Stimulated activated CD8-positive, alpha-beta memory T cell treated with anti-CD3 and anti-CD28 coated beads, Interleukin-12 subunit alpha, Interleukin-12 subunit beta, amount 100 ng/mL, for 1 hour (primary cell): ENCODE results near the gene CCDC149.

Source experiments
- DNase-seq: peaks from one replicate; pipeline ENCODE4 v3.0.0-alpha.2; 2020; ENCODE audit warnings: low read depth

Gene CCDC149

DNA sequence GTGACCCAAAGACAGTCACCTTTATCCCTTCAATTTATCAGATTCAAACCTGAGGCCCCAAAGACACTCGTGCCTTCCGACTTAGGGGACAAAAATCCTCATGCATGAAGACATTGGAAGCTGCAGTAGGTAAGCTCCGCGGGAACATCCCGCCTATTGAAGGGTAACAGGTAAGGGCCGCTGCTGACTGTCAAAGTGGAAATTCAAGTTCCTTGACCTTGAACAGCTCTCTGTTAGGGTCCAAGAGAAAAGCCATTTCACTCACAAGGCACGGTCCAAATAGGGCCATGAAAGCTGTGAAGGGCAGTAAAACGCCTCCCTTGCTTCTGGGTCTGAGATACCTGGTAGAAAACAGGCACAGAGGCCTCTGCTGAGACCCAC, 34.2 kb downstream of the CCDC149 start:
- DNase-seq, result no peak

DNA sequence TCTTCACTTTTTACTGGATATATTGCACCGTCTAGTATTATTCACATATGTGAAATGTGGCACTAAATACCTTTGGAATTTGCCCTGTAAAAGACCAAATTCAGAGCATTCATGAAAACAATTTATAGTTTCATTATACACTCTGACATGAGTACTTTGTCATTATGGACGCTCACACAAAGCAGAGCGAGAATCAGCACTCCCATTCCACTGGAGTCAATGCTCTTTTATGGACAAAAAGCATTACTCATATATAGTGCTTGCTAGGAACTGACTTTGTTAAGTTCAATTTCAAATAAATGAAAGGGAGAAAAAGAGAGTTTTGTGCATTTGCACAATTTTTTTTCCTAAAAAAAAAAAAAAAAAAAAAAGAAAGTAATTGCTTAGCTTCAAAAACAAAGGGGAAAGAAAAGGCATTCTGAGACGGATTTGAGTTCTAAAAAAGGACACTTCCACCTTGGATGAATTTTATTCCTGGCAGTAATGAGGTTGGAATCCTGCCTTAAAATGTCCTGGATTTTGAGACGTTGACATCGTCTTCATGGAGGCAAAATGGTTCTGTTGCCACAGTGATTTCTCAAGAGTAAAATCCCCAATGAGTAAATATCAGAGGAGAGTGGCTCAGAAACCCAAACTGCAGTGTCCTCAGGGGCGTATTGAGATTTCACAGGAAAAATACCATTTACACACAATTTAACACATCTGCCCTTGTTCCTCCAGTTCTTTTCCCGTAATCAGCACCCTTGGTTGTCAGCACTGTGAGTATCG, 34.8 kb downstream of the CCDC149 start:
- no peak for DNase-seq

DNA sequence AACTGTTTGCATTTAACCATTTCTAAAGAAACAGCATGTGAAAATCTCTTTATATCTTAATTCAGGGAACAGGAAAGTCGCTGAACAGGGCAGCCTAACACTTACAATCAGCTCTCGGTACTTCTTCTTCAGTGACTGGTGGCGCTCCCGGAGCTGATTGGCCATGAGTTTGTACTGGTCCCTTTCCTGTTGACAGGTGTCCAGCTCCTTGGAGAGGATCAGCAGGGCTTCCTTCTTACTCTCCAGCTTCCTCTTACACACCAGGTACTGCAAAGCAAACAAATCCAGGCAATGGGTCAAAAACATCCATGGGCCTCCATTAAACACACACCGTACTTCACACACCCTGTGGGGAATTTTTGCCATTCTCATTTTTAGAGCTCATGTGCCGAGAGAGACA, 36.4 kb downstream of the CCDC149 start:
- DNase-seq, result no peak

DNA sequence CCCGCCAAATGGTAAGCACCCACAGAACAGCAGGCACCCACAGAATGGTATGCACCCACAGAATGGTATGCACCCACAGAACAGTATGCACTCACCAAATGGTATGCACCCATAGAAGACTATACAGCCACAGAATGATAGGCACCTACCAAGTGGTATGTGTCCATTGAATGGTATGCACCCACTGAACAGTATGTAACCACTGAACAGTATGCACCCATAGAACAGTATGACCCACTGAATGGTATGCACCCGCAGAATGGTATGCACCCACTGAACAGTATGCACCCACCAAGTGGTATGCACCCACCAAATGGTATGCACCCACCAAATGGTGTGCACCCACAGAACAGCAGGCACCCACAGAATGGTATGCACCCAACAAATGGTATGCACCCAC, 40.1 kb downstream of the CCDC149 start:
- no peak for DNase-seq

DNA sequence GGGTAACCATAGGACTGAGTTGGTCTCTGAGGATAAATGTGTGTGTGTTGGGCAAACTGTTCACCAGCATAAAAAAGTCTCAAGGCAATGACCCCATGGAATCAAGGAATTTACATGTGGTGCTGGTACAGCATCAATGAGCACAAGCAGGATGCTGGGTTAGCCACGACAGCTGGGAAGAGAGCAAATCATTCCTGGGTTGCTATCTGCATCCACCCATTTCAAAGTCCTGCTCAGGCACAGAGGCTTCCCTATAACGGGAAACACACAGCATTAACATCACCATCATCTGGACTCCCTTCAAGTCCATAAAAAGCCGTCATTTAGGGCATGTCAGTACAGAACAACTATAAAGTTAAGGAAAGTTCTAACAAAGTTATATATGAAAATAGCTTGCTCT, 41.6 kb downstream of the CCDC149 start:
- no peak for DNase-seq

DNA sequence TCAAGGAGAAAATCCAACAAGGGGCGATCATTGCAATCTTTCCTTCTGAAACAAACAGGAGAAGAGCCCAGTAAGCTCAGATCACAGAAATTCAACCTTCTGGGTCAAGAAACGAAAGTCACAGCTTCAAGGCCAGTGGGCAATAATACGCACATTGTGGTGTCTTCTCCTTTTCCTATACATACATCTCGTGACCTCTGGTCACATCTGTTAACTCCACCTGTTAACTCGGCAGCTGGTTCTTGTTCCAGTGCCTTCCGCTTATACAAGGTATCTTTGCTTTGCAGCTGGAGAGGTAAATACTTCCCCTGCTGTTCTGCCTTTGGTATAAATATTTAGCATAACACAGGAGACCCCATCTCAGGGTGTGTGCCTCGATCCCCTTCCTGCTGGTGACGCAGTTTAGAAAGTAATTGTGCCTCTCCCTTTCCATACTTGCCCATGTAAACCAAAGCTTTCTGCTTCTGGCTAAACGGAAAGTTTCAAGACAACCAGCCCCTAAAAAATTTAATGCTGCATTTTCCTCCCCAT, 45.0 kb downstream of the CCDC149 start:
- DNase-seq, result no peak

DNA sequence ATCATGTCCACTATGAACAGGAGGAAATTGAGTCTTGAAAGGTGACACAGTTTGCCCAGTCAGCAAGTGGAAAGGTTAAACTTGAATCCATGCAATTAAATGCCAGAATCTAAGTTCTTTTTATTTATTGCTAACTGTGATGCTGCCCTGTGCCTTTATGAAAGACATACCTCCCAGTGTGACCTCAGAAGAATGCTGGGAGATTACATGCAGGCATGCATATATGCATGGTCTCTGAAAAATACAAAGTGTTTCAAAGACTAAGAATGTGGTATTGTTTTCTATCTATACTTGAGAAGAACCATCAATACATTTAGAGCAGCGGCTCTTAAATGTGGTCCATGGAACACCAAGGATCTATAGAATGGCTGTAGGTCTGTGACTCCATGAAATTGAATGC, 45.6 kb downstream of the CCDC149 start:
- no peak for DNase-seq

DNA sequence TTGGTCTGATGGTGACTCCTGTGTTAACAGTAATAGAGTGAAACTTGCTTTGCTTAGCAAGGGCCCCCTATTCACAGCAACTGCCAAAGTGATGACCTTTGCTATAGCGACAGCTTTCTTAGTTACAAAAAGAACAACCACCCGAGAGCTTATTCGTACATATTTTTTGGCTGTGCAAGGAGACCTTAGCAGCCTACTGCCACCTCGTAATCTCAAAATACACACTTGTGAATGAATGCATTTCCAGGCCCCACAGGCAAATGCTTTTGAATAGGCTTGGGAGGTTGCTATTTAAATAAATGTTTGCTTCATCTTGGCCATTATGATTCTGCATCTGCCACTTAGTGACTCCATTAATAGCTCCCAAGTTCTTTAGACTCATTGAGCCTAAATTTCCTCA, 47.4 kb downstream of the CCDC149 start:
- DNase-seq, result no peak

DNA sequence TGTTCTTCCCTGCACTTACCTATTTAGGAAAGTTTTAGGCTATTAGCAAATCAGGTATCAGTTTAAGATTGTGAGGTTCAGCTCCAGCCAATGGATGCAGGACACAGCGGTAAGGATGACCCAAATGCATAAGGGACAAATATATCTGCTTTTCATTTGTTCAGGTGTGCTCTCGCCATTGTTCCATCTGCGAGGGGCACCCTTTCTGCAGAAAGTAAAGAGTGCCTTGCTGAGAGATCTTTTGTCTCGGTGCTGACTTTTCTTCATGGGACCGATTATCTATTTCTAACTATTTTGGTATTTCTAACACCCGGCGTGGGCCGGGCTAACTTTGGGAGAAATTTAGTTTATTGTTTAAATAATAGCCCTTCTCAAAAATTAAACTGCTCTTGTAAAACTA, 49.0 kb downstream of the CCDC149 start:
- no peak for DNase-seq

DNA sequence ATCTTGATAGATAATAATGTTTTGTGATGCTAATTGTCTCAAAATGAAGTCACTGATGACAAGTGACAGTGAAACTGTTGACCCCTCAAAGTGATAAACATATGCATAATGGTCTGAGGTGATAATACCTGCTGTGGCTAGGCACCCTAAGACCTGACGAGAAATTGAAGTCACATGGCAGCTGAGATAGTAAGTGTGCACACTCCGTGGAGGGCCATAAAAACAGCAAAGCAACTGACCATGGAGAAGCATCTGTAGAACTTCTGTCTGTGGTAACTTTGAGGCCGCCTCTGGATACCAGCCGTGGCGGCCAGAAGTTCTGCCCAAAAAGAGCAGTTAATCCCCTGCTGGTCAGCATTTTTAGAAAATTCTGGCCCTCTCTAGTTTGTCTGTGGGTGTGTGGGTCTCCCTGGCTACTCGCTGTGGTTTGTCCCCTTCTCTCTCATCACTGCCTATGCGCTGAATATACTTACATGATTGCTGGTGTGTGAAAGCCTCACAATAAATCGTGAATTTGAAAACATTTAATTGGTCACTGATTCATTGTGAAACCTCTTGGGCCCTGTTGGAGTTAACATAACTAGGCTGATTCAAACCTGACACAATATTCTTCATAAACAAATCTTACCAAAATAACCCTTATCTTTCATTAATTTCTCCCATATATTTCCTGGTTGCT, 50.6 kb downstream of the CCDC149 start:
- no peak for DNase-seq

DNA sequence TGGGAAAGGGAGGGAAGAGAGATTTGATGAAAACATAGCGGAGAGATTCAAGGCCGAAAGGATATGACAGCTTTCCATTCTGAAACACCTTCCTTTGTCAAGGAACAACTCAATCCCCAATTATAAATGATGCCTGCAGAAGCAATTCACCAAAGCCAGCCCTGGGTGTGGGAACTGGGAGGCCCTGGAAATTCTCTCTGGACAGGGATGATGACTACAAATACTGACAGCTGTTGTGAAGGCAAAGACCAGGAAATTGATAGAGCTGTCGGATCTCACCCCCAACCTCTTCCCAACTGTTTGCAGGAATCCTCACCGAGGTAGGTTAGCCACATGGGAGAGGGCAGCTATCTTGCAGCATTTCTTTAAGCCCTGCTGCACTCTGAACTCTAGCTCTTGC, 54.3 kb downstream of the CCDC149 start:
- DNase-seq, result no peak

DNA sequence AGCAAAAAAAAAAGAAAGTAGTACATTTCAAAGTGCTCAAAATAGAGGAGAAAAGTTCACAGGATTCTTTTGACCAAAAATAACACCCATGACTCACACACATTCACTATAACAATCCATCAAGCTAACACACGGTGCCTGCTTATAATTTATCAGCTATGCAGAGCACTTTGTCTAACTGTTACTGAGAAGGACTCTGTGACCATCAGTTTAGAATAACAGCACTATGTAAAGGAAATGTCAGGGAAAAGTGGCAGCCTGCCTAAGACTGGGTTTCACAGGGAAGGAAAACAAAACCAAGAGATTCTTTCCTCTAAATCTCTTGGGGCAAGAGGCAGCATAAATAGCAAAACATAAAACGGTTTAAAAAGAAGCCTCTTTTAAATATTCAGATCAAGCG, 54.8 kb downstream of the CCDC149 start:
- DNase-seq, result no peak

DNA sequence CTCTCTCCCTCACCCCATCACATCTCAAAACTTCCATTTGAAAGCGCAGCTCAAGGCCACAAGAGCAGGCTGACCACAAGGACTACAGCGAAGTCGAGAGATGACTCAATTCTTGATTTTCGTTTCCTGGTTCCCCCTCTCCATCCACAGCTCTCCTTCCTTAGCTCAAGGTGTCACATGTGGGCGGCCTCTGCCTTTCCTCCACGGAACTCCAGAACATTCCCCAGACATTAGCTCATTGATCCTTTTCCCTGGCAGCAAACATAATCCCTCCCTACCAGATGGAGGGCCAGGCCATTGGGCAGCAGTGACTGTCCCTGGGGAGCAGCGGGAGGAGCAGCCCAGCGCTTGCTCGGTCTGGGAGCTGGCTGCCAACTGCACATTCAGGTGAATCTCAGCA, 56.3 kb downstream of the CCDC149 start:
- no peak for DNase-seq

DNA sequence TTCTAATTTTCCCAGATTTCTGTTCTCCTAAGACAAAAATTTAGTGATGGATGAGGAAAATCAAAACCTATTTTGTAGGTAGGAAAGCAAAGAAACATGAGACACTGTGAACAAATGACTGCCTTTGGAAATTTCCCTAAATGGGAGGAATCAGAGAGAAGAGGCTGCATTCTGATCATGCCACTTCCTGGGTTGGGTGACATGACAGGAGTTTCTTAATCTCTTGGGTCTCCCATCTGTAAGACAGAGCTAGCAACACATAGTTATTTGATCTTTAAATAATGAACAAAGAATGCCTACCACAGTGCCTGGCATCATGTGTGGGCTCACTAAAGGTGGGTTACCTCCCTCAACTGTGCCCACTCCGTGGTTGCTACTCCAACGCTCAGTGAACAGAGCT, 57.1 kb downstream of the CCDC149 start:
- DNase-seq, result no peak

DNA sequence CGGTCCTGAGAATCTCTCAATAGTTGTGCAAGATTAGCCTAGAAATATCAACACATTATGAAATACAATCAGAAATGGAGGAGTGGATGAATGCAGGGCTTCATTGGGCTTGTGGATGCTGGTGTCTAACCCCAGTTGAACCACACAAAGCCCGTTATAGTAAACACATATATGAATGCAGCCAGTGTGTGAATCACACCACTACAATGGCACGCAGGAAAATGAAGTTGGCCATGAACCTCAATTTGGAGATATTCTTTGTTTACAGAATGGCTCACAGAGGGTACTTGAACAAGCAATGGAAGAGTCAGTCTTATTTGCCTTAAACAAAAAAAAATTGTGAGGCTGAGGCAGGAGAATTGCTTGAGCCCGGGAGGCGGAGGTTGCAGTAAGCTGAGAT, 59.7 kb downstream of the CCDC149 start:
- no peak for DNase-seq

DNA sequence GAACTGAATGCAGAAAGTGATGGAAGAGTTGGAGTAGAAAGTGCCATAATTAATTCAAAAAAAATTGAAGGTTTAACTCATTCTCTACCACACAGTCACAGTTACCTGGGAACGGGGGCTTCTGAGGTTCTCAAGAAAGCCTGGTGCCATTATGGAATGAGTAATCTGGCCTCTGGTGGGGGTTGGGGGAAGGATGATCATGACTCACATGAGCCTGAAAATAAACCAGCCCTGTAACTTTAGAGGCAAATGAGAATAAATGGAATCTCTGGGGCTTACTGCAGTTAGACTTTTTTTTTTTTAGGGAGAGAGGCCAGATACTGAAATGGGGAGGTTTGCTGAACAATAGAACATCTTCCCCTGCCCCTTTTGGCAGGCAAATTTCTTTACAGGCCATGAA, 62.2 kb downstream of the CCDC149 start:
- no peak for DNase-seq

DNA sequence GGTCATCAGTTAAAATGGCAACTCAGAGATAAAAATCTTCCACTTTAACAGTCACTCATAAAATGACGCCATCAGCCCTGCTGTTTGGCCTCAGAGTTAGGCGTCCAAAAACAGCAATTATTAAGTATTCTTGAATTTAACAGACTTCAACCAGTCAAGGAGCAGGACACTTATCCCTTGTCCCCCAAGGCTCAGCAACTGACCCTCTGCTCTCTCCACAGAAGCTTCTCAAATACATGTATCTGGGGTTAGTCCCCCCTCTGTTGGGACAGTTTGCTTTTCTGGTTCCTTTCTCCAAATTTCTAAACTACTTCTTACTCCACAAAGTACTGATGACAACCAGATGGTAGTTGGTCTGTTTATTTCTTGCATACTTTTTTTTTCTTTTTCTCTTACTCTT, 63.1 kb downstream of the CCDC149 start:
- DNase-seq, result no peak

DNA sequence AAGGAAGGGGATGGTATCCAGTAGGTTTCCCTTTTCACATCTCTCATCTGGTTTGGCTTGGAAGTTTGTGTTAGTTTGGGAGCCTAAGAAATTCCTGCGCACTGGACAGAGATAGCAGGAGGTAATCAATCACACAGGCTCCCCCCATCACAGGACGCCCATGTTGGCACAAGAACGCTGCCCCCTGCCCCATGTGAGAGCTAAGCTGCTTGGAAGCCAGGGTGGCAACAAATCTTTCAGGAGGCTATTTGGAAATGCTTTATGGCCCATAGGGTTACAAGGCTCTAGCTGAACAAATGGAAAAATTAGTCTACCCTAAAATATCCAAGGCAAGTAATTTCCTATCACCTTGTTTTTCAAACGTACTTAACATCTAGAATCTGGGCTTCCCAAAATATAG, 63.5 kb downstream of the CCDC149 start:
- DNase-seq, result no peak

DNA sequence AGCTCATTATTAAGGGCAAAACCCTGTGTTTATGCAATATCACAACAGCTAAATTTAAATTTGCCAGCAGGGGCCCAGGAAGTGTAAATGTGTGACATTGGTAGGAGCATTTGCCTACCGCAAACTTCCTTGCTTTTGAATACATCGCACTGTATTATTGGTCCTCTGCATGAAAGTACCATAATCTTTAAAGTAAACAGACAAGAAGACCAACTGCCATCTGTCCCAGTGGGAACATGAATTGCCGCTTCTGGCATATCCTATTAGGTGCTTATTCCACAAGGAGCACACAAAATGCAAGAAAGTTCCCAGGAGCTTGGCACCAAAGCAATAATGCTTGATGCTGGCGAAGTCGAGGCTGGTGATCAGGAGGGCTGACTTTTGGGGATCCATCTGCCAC, 66.1 kb downstream of the CCDC149 start:
- no peak for DNase-seq

DNA sequence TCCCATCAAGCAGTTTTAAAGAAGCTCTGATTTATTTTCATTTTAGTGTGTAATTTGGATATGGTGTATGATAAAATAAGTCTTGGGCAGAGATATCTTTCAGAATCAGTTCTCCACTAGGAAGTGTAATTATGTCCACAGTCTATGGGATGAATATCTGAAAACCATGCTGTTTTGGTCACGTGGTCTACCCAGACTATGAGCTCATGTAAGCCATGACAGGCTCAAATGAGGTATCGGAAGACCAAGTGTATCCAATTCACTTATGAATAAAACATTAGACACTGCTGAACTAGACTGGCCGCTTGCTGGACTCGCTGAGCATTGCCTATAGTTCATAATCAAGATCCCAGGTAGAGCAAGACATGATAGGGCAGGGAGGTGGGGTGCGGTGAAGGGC, 66.9 kb downstream of the CCDC149 start:
- no peak for DNase-seq

DNA sequence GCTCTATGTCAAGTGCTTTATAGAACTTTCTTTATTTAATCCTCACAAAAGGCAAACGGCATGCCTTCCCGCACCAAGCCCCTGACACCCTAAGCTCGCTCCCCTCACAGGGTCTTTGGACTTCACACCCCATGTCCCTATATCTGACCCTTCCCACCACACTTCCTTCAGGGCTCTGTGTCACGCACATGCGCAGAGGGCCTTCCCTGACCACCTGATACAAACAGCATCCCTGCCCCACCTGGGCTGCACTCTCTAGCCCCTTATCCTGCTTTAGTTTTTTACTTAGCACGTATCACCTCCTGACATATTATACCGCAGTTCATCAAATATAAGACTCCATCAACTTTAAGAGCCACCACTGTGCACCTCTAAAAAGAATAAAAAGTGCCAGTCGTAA, 67.7 kb downstream of the CCDC149 start:
- DNase-seq, result no peak

DNA sequence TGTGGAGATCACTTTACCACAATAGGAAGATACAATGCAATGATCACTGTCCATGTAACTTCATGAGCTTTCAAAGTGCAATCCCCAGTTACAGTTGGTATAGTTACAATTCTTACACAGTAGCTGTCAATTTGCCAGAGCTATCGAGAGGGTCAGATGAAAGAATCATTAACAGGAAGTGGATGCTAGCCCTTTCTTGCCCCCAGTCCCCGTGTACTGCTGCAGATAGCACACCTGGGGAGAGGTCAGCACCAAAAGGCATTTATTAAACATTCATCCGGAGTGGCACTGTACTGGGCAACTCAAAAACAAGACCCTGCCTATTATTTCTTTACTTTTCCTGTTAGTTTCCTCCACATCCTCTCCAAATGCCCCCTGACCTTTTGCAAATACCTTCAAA, 69.7 kb downstream of the CCDC149 start:
- no peak for DNase-seq

DNA sequence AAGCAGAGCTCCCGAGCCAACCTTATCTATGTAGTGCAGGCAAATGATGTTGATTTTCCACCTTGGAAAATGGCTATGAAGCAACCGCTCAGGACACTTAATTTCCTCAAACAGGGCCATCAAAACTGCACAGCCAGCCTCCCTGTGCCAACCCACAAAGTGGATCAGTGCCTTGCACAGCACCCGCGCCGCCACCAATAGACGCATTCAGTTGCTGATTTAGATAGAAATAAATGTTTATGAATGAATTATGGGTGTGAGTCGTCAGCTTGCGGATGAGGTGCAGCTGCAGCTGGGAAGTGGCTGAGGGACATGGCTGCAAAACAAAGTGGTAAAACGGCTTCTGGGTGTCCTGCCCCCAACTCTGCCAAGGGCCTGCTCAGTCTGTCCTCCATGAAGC, 70.5 kb downstream of the CCDC149 start:
- DNase-seq, result no peak
